WTC11 (cell line): ENCODE measurements around the gene GPR143. TPM values are rescaled to one million over a fixed set of nuclear protein-coding genes. Genes with fewer than 3 reads are reported as not detected.

ENCODE experiments used
- ATAC-seq: fragments of 200-7000 bp; cut with Tn5 transposase; 2 replicates; pipeline ENCODE4 v1.10.0; 2021; ENCODE audit warnings: mild to moderate bottlenecking, moderate library complexity
- CTCF ChIA-PET: fragments of 300-600 bp; sonication (Branson Sonifier 250); formaldehyde crosslinking; loops from one replicate; lab custom pipeline; 2021; ENCODE audit warnings: antibody characterized with exemption; lab: Charles Lee
- POLR2A ChIA-PET: fragments of 350-600 bp; sonication (Branson Sonifier 250); formaldehyde crosslinking; loops from one replicate; lab custom pipeline; 2021; ENCODE audit warnings: antibody characterized with exemption; lab: Charles Lee
- DNase-seq: peaks from one replicate; pipeline ENCODE4 v3.0.0; 2021; ENCODE audit warnings: low spot score
- H3K27ac Mint-ChIP-seq: 2 replicates; pipeline ENCODE4 v1.8.0; 2021; ENCODE audit warnings: mixed read lengths
- H3K27me3 Mint-ChIP-seq: 2 replicates; pipeline ENCODE4 v1.8.0; 2021; ENCODE audit warnings: low read depth, mild to moderate bottlenecking, moderate library complexity, mixed read lengths
- H3K36me3 Mint-ChIP-seq: 2 replicates; pipeline ENCODE4 v1.8.0; 2021; ENCODE audit warnings: mixed read lengths
- H3K4me1 Mint-ChIP-seq: 2 replicates; pipeline ENCODE4 v1.8.0; 2022; ENCODE audit warnings: mixed read lengths
- H3K4me3 Mint-ChIP-seq: 2 replicates; pipeline ENCODE4 v1.8.0; 2021; ENCODE audit warnings: mild to moderate bottlenecking, moderate library complexity, mixed read lengths
- H3K9me3 Mint-ChIP-seq: 2 replicates; pipeline ENCODE4 v1.8.0; 2021; ENCODE audit warnings: mixed read lengths
- CBFB ChIP-seq: sonication (generic); formaldehyde crosslinking; IDR thresholded peaks from 2 replicates; pipeline ENCODE4 v1.8.1; 2022; ENCODE audit warnings: mild to moderate bottlenecking, low read depth, missing genetic modification reagents
- E2F1 ChIP-seq: sonication (generic); formaldehyde crosslinking; IDR thresholded peaks from 2 replicates; pipeline ENCODE4 v1.8.0; 2022; ENCODE audit warnings: mild to moderate bottlenecking, missing genetic modification reagents
- IRF2 ChIP-seq: sonication (generic); formaldehyde crosslinking; IDR thresholded peaks from 2 replicates; pipeline ENCODE4 v1.8.0; 2022; ENCODE audit warnings: low read depth, missing genetic modification reagents, borderline replicate concordance
- OVOL2 ChIP-seq: fragments of 250-450 bp; sonication (Bioruptor Pico); IDR thresholded peaks from 2 replicates; pipeline ENCODE4 v1.9.0; 2021; ENCODE audit warnings: mild to moderate bottlenecking, borderline replicate concordance
- RORB ChIP-seq: fragments of 250-450 bp; sonication (Bioruptor Pico); IDR thresholded peaks from 2 replicates; pipeline ENCODE4 v1.9.0; 2021; ENCODE audit warnings: mild to moderate bottlenecking
- SMAD3 ChIP-seq: sonication (generic); formaldehyde crosslinking; IDR thresholded peaks from 2 replicates; pipeline ENCODE4 v1.8.0; 2022; ENCODE audit warnings: missing genetic modification reagents, mild to moderate bottlenecking, borderline replicate concordance
- TEAD4 ChIP-seq: sonication (generic); formaldehyde crosslinking; IDR thresholded peaks from 2 replicates; pipeline ENCODE4 v1.8.0; 2022; ENCODE audit warnings: mild to moderate bottlenecking, missing genetic modification reagents
- ZNF138 ChIP-seq: sonication (generic); formaldehyde crosslinking; conservative IDR thresholded peaks from 2 replicates; pipeline ENCODE4 v1.8.1; 2022; ENCODE audit warnings: mild to moderate bottlenecking, moderate library complexity, missing genetic modification reagents
- ZNF671 ChIP-seq: fragments of 250-450 bp; sonication (Bioruptor Pico); IDR thresholded peaks from 2 replicates; pipeline ENCODE4 v1.8.0; 2021; ENCODE audit warnings: mild to moderate bottlenecking
- total RNA-seq: library from RNA; stranded (reverse); gene quantifications from 3 replicates; pipeline ENCODE4 v1.2.3, GENCODE V29; 2021
- TF ChIP-seq, protein P1 (sequence below): sonication (generic); formaldehyde crosslinking; IDR thresholded peaks from 2 replicates; pipeline ENCODE4 v1.8.0; 2023; ENCODE audit warnings: mild to moderate bottlenecking, missing genetic modification reagents
- TF ChIP-seq, protein P2 (sequence below): sonication (generic); formaldehyde crosslinking; conservative IDR thresholded peaks from 2 replicates; pipeline ENCODE4 v1.8.1; 2022; ENCODE audit warnings: mild to moderate bottlenecking, missing genetic modification reagents
- TF ChIP-seq, protein P3 (sequence below): fragments of 250-450 bp; sonication (Bioruptor Pico); IDR thresholded peaks from 2 replicates; pipeline ENCODE4 v1.9.0; 2021; ENCODE audit warnings: mild to moderate bottlenecking, borderline replicate concordance
- TF ChIP-seq, protein P4 (sequence below): fragments of 200-600 bp; IDR thresholded peaks from 2 replicates; pipeline ENCODE4 v1.8.0; 2022; ENCODE audit warnings: antibody characterized with exemption

Gene GPR143
- total RNA-seq, 1 experiment from 2014 or later: 18.3 TPM

DNA sequence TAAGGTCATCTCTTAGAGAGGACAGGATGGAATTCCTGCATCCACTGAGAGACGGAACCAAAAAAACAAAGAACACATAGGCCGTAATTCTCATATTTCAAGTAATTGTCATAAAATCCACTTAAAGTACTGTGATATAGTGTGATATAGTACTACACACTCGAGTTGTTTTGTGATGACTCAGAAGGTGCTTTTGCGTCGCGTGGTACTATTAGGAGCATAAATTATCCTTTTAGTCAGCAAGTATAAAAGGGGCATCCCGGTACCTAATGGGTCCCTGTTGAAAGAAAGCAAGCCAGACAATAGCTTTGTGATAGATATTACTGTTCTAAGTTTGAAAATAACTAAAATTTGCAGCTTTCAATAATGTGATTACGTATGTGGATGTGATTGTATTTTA is 55.3 kb downstream of the GPR143 start (continued):
- TF ChIP-seq, protein P1, sequence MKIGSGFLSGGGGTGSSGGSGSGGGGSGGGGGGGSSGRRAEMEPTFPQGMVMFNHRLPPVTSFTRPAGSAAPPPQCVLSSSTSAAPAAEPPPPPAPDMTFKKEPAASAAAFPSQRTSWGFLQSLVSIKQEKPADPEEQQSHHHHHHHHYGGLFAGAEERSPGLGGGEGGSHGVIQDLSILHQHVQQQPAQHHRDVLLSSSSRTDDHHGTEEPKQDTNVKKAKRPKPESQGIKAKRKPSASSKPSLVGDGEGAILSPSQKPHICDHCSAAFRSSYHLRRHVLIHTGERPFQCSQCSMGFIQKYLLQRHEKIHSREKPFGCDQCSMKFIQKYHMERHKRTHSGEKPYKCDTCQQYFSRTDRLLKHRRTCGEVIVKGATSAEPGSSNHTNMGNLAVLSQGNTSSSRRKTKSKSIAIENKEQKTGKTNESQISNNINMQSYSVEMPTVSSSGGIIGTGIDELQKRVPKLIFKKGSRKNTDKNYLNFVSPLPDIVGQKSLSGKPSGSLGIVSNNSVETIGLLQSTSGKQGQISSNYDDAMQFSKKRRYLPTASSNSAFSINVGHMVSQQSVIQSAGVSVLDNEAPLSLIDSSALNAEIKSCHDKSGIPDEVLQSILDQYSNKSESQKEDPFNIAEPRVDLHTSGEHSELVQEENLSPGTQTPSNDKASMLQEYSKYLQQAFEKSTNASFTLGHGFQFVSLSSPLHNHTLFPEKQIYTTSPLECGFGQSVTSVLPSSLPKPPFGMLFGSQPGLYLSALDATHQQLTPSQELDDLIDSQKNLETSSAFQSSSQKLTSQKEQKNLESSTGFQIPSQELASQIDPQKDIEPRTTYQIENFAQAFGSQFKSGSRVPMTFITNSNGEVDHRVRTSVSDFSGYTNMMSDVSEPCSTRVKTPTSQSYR (CRISPR knock-in tag): no peak
- TF ChIP-seq CBFB (CRISPR knock-in tag) (no peak), IRF2 (CRISPR knock-in tag) (no peak), E2F1 (CRISPR knock-in tag) (no peak), RORB (CRISPR knock-in tag) (no peak), ZNF138 (CRISPR knock-in tag) (no peak), SMAD3 (CRISPR knock-in tag) (no peak)
- TF ChIP-seq, protein P2, sequence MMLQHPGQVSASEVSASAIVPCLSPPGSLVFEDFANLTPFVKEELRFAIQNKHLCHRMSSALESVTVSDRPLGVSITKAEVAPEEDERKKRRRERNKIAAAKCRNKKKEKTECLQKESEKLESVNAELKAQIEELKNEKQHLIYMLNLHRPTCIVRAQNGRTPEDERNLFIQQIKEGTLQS (CRISPR knock-in tag): no peak
- TF ChIP-seq, protein P3, sequence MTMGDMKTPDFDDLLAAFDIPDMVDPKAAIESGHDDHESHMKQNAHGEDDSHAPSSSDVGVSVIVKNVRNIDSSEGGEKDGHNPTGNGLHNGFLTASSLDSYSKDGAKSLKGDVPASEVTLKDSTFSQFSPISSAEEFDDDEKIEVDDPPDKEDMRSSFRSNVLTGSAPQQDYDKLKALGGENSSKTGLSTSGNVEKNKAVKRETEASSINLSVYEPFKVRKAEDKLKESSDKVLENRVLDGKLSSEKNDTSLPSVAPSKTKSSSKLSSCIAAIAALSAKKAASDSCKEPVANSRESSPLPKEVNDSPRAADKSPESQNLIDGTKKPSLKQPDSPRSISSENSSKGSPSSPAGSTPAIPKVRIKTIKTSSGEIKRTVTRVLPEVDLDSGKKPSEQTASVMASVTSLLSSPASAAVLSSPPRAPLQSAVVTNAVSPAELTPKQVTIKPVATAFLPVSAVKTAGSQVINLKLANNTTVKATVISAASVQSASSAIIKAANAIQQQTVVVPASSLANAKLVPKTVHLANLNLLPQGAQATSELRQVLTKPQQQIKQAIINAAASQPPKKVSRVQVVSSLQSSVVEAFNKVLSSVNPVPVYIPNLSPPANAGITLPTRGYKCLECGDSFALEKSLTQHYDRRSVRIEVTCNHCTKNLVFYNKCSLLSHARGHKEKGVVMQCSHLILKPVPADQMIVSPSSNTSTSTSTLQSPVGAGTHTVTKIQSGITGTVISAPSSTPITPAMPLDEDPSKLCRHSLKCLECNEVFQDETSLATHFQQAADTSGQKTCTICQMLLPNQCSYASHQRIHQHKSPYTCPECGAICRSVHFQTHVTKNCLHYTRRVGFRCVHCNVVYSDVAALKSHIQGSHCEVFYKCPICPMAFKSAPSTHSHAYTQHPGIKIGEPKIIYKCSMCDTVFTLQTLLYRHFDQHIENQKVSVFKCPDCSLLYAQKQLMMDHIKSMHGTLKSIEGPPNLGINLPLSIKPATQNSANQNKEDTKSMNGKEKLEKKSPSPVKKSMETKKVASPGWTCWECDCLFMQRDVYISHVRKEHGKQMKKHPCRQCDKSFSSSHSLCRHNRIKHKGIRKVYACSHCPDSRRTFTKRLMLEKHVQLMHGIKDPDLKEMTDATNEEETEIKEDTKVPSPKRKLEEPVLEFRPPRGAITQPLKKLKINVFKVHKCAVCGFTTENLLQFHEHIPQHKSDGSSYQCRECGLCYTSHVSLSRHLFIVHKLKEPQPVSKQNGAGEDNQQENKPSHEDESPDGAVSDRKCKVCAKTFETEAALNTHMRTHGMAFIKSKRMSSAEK (CRISPR knock-in tag): no peak

DNA sequence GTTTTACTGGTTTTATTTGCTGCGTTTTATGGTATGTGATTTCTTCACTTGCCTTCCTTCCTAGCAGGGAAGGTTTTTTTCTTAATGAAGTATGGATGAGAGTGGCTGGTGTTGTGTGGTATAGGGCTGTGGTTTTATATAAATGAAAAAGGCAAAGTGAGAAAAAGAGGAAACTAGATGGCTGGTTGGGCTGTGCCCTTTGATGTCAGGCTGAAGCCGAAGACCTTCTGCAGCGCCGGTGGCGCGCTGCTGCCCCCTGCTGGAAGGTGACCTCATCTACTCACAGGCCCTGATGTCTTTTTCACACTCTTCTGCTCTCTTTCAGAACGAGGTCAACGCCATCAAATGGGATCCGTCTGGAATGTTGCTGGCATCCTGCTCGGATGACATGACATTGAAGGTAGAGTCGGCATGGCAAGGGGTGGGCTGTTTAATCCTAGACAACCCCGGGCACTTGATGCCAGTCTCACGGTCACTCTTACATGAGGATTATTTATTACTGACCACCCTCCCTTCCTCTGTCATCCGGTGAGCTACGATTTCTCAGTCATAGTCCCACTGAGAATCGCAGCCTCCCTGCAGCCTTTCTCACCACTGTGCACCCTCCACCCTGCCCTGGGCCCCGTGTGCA is 56.6 kb downstream of the GPR143 start:
- POLR2A ChIA-PET: no interaction called here
- ATAC-seq: peak; percentile 79
- TF ChIP-seq OVOL2: no peak
- TF ChIP-seq, protein P4, sequence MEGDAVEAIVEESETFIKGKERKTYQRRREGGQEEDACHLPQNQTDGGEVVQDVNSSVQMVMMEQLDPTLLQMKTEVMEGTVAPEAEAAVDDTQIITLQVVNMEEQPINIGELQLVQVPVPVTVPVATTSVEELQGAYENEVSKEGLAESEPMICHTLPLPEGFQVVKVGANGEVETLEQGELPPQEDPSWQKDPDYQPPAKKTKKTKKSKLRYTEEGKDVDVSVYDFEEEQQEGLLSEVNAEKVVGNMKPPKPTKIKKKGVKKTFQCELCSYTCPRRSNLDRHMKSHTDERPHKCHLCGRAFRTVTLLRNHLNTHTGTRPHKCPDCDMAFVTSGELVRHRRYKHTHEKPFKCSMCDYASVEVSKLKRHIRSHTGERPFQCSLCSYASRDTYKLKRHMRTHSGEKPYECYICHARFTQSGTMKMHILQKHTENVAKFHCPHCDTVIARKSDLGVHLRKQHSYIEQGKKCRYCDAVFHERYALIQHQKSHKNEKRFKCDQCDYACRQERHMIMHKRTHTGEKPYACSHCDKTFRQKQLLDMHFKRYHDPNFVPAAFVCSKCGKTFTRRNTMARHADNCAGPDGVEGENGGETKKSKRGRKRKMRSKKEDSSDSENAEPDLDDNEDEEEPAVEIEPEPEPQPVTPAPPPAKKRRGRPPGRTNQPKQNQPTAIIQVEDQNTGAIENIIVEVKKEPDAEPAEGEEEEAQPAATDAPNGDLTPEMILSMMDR: peak; percentile 70
- CTCF ChIA-PET: interaction anchor here (0.7 to 1.4 kb wide), 2 partner anchors 9 to 17 kb away, joined by 3 to 7 read pairs; no protein-coding TSS in a partner anchor
- H3K4me3 Mint-ChIP-seq: no peak overlapping the region
- peak; percentile 73 for DNase-seq
- H3K27ac Mint-ChIP-seq: no peak overlapping the region
- H3K4me1 Mint-ChIP-seq: peaks cover 7% of the 10 kb centered on the region
- no peaks in the 10 kb centered on the region for H3K27me3 Mint-ChIP-seq
- H3K9me3 Mint-ChIP-seq: no peaks in the 10 kb centered on the region
- peaks cover 36% of the 10 kb centered on the region for H3K36me3 Mint-ChIP-seq

- POLR2A ChIA-PET: no interaction called here
- ATAC-seq: no peak
Measured at GRCh38 chrX:9708086-9708485, 57.6 kb downstream of the GPR143 start.

More at GRCh38 chrX:9708086-9708485, 57.6 kb downstream of the GPR143 start:
- no peaks in the 10 kb centered on the region for H3K27me3 Mint-ChIP-seq
- TF ChIP-seq ZNF138 (CRISPR knock-in tag) (no peak), ZNF671 (no peak), TEAD4 (CRISPR knock-in tag) (no peak)
- TF ChIP-seq, all 79 proteins: peak for 0
- H3K36me3 Mint-ChIP-seq: peaks cover 38% of the 10 kb centered on the region
- no peaks in the 10 kb centered on the region for H3K9me3 Mint-ChIP-seq
- H3K4me3 Mint-ChIP-seq: no peak overlapping the region
- no peak for DNase-seq
- H3K4me1 Mint-ChIP-seq: peaks cover 7% of the 10 kb centered on the region
- H3K27ac Mint-ChIP-seq: peak overlapping the region; percentile 65; the same call in 1 of the 2 replicates
- CTCF ChIA-PET: interaction anchor here (0.7 kb wide), 1 partner anchor 395 kb away, joined by 3 read pairs; no protein-coding TSS in a partner anchor
